Fibroblast of pulmonary artery (primary cell): ENCODE measurements around the gene ARID5A.
A peak's percentile ranks its signal among the peaks of the same experiment; 100 is the strongest.

ENCODE experiments used
- DNase-seq: peaks from one replicate; pipeline ENCODE4 v3.0.0-alpha.2; 2010; ENCODE audit warnings: low read depth
- H3K4me3 ChIP-seq: replicated peaks from 2 replicates; pipeline ENCODE4 v1.5.1; 2011; ENCODE audit warnings: low read depth, mild to moderate bottlenecking, control low read depth, low read length, moderate library complexity
- TF ChIP-seq, protein P1 (sequence below): IDR thresholded peaks from 2 replicates; pipeline ENCODE4 v1.5.1; 2011; ENCODE audit warnings: mild to moderate bottlenecking, control low read depth, low read length, inconsistent platforms; ENCODE audit errors: missing control alignments

Gene ARID5A

DNA sequence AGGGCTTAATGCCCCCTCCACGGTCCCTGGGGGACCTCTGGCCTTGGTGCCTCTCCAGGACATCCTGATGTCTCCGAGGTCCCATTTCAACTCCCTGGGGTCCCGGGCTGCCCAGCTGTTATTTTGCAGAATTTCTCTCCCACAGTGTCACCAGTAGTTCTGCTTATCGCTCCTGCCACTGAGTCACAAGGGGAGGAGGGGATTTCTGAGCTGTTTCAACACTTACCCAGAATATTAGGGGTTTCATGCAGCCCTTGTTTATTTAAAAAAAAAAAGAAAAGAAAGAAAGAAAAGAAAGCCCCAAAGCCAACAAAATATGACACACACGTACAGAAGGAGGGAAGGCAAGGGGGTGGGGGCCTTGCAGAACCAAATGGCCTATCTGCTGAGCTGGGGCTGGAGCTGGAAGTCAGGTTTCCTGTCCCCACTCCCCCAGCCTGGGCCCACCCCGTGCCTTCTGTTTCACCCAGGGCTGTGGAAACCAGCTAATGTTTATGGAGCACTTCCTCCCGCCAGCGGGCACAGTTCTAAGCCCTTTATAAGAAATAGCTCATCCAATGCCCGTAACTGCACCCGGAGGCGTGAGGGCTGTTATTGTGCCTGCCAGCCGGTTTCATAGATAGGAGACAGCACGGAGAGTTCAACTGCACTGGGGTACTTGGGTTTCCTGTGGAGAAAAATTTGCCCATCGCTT lies 8.4 kb upstream of the ARID5A start:
- peak; percentile 66 for DNase-seq
- TF ChIP-seq, protein P1, sequence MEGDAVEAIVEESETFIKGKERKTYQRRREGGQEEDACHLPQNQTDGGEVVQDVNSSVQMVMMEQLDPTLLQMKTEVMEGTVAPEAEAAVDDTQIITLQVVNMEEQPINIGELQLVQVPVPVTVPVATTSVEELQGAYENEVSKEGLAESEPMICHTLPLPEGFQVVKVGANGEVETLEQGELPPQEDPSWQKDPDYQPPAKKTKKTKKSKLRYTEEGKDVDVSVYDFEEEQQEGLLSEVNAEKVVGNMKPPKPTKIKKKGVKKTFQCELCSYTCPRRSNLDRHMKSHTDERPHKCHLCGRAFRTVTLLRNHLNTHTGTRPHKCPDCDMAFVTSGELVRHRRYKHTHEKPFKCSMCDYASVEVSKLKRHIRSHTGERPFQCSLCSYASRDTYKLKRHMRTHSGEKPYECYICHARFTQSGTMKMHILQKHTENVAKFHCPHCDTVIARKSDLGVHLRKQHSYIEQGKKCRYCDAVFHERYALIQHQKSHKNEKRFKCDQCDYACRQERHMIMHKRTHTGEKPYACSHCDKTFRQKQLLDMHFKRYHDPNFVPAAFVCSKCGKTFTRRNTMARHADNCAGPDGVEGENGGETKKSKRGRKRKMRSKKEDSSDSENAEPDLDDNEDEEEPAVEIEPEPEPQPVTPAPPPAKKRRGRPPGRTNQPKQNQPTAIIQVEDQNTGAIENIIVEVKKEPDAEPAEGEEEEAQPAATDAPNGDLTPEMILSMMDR: no peak
- peak overlapping the region; percentile 48 for H3K4me3 ChIP-seq

DNA sequence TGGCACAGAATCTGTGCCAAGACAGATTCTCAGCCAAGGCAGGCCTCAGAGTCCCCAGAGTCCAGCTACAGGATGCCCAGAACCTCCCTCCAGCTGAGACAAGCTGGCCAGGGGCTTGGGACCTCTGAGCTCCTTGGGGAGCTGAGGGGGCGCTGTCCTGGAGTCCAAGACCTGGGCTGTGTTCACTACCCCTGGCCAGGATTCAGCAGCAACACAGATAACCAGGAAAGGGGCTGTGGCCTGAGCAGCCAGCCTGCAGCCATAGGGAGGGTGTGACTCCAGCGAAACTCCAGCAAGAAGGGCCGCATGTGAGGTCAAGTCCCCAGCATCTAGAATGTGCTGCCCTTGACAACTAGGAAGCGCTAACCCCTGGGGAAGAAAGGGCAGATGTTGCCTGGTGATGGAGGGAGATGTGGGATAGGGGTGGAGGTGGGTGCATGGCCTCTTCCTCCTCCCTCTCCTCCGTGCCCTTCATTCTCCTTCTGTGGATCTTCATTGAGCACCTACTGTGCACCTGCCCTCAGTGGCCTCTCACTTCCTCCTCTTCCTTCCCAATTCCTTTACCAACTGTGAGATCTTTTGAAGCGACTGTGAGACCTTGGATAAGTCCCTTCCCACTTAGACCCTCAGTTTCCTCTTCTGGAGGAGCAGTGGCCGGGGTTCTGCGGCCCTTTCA lies 7.7 kb upstream of the ARID5A start:
- H3K4me3 ChIP-seq: no peak overlapping the region
- TF ChIP-seq, protein P1: no peak
- no peak for DNase-seq

DNA sequence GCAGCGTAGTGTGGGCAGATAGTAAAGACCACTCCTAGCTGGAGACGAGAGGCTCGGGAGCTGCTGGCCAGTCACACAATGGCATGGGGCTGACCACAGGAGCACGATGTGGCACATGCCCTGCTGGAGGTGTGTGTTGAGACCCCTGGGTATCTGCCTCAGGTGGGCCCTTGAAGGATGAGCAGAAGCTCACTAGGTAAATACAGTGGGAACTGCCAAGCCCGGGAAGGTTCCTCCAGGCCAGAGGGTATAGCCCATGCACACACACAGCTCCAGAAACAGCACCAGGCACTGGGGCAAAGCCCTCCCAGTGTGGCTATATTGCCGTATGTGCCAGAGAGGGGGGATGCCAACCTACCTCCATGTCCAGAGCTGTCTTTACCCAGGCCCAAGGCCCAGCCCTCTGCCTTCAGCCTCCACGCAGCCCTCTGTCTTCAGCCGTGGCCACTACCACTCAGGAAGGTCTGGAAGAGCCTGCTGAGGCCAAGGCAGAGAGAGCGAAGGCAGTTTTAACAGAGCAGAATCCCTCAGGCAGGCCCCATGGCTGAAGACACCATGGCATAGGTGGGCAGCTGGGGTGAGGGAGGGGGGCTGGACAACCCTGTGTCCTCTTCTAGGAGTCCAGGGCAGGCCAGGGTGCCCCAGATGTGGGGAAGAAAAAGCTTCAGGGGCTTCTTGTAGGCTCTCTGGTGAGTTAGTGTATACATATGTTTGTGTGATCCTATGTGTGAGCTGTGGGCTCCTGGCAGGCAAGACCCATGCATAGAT lies 7.0 kb upstream of the ARID5A start:
- no peak overlapping the region for H3K4me3 ChIP-seq
- TF ChIP-seq, protein P1: no peak
- DNase-seq: no peak

DNA sequence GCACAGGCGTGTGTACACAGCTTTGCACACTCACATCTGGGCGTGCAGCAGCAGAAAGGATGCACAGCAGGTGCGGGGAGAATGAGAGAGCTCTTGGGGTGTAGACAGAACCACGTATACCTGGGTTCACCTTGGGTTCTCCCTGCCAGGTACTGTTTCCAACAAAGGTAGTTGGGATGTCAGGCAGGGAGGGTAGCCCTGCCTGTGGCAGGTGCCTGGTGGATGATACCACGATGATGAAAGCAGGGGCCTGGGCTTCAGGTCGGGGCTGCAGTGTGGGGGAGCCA lies 6.5 kb upstream of the ARID5A start:
- H3K4me3 ChIP-seq: no peak overlapping the region
- TF ChIP-seq, protein P1: no peak
- DNase-seq: no peak

DNA sequence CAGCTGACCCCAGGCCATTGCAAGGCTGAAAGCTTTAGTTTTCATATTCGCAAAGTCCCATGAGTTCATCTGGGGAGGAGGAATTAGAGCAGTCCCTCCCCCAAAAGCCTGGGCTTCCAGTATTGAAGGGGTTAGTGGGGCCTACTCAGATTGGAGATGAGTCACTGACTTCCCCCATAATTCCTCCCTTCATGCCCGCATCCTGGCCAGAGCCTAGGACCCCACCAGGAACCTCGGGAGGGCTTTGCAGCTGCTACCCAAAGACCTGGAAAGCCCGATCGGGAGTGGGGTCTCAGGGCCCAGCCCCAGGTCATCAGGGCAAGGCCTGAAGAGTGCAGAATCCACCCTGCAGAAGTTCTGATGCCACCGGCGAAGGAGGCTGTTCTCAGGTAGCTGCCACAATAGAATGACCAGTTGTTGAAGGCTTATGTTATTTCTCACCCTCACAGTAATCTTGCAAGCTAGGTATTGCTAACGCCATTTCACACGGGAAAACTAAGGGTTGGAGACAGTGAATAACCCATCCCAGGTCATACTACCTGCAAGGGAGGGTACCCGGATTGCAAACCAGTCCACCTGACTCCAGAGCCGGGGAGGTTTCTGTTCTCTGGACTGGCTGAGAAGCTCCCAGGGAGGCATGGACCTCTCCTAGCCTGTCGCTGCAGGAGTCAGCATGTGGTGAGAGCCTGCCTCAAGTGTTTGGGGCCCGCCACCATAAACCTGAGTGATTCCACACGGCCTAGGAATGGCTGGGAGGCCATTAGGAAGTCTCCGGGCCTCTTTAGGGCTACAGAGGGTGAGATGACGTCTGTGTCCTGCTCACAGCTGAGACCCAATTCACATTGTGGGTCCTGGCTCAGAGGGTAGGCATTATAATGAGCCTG lies 5.8 kb upstream of the ARID5A start:
- H3K4me3 ChIP-seq: no peak overlapping the region
- no peak for DNase-seq
- TF ChIP-seq, protein P1: no peak

DNA sequence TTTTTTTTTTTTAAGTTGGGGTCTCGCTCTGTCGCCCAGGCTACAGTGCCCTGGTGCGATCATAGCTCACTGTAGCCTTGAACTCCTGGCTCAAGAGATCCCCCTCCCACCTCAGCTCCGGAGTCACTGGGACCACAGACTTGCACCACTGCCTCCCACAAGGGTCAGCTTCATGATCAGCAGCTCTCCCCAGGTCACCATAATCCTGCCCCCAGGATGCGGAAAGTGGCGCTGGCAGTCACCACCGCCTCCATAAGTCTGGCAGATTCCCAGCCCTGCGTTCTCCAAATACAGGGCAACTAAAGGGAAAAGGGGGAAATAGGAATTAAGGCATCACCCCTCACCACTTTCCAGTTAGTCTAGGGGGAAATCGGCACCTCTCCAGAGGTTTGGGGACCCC lies 5.2 kb upstream of the ARID5A start:
- DNase-seq: no peak
- TF ChIP-seq, protein P1: no peak
- no peak overlapping the region for H3K4me3 ChIP-seq
